ENCODE data around the gene EFHD1. TPM values are rescaled to one million over a fixed set of nuclear protein-coding genes. Genes with fewer than 3 reads are reported as not detected.

Gene EFHD1
- polyA plus RNA-seq, 1 experiment = 76.5 TPM

GRCh38 chr2:232615339-232615738 lies 18.1 kb upstream of the EFHD1 start:
- ChIA-PET POLR2A (no interaction called here), CTCF (no interaction called here)
- DNase-seq (ENCODE audit: low read depth) = no peak
- no peak for TF ChIP-seq CTCF (IDR thresholded peaks at IDR 0.05; ENCODE audit: insufficient read depth, low read depth, low read length)
- no peak overlapping the region for H3K4me3 ChIP-seq (ENCODE audit: low read depth, low read length)
- no peaks in the 10 kb centered on the region for H3K36me3 ChIP-seq (ENCODE audit: control insufficient read depth, insufficient read depth, low read length)
- H3K27me3 ChIP-seq (ENCODE audit: control insufficient read depth, insufficient read depth, low read length) = no peaks in the 10 kb centered on the region

- Histone ChIP-seq H3K36me3 (ENCODE audit: control insufficient read depth, insufficient read depth, low read length) (no peaks in the 10 kb centered on the region), H3K4me3 (ENCODE audit: low read depth, low read length) (no peak overlapping the region), H3K27me3 (ENCODE audit: control insufficient read depth, insufficient read depth, low read length) (peaks cover 3% of the 10 kb centered on the region)
- no peak for TF ChIP-seq CTCF (IDR thresholded peaks at IDR 0.05; ENCODE audit: insufficient read depth, low read depth, low read length)
- CTCF ChIA-PET = interaction anchor here (1.2 kb wide), 1 partner anchor 10 kb away, joined by 3 read pairs; no protein-coding TSS in a partner anchor
- DNase-seq (ENCODE audit: low read depth) = no peak
- POLR2A ChIA-PET = no interaction called here
Observed at GRCh38 chr2:232621186-232621585, 12.2 kb upstream of the EFHD1 start.

- Histone ChIP-seq H3K36me3 (ENCODE audit: control insufficient read depth, insufficient read depth, low read length) (no peaks in the 10 kb centered on the region), H3K4me3 (ENCODE audit: low read depth, low read length) (no peak overlapping the region), H3K27me3 (ENCODE audit: control insufficient read depth, insufficient read depth, low read length) (peaks cover 3% of the 10 kb centered on the region)
- TF ChIP-seq CTCF (IDR thresholded peaks at IDR 0.05; ENCODE audit: insufficient read depth, low read depth, low read length) = no peak
- no peak for DNase-seq (ENCODE audit: low read depth)
- POLR2A ChIA-PET = no interaction called here
- CTCF ChIA-PET = interaction anchor here (0.6 to 1.0 kb wide), 2 partner anchors 11 to 16 kb away, joined by 3 to 7 read pairs; no protein-coding TSS in a partner anchor
Observed at GRCh38 chr2:232622563-232622962, 10.8 kb upstream of the EFHD1 start.

- DNase-seq (ENCODE audit: low read depth) = no peak
- Histone ChIP-seq H3K36me3 (ENCODE audit: control insufficient read depth, insufficient read depth, low read length) (no peaks in the 10 kb centered on the region), H3K4me3 (ENCODE audit: low read depth, low read length) (no peak overlapping the region), H3K27me3 (ENCODE audit: control insufficient read depth, insufficient read depth, low read length) (peaks cover 5% of the 10 kb centered on the region)
- ChIA-PET POLR2A (no interaction called here), CTCF (interaction anchor here (0.5 to 3.2 kb wide), 6 partner anchors 9 to 45 kb away, joined by 3 to 9 read pairs (median 4); partner anchors contain the start of gene EFHD1)
- no peak for TF ChIP-seq CTCF (IDR thresholded peaks at IDR 0.05; ENCODE audit: insufficient read depth, low read depth, low read length)
Observed at GRCh38 chr2:232623768-232624765, 9.3 kb upstream of the EFHD1 start.

- Histone ChIP-seq H3K36me3 (ENCODE audit: control insufficient read depth, insufficient read depth, low read length) (no peaks in the 10 kb centered on the region), H3K27me3 (ENCODE audit: control insufficient read depth, insufficient read depth, low read length) (peaks cover 5% of the 10 kb centered on the region), H3K4me3 (ENCODE audit: low read depth, low read length) (no peak overlapping the region)
- ChIA-PET CTCF (interaction anchor here (1.1 to 3.2 kb wide), 2 partner anchors 15 to 42 kb away, joined by 5 to 9 read pairs; no protein-coding TSS in a partner anchor), POLR2A (no interaction called here)
- DNase-seq (ENCODE audit: low read depth) = no peak
- TF ChIP-seq CTCF (IDR thresholded peaks at IDR 0.05; ENCODE audit: insufficient read depth, low read depth, low read length) = no peak
Observed at GRCh38 chr2:232626584-232626983, 6.8 kb upstream of the EFHD1 start.

Measured in BJ (cell line).